ENCODE results near the gene UBIAD1.
"Not testable (repeated sequence)": the region's sequence is repeated elsewhere in the genome, so short reads cannot be mapped to it uniquely, and the experiment has no call there.

The UBIAD1 gene, protein sequence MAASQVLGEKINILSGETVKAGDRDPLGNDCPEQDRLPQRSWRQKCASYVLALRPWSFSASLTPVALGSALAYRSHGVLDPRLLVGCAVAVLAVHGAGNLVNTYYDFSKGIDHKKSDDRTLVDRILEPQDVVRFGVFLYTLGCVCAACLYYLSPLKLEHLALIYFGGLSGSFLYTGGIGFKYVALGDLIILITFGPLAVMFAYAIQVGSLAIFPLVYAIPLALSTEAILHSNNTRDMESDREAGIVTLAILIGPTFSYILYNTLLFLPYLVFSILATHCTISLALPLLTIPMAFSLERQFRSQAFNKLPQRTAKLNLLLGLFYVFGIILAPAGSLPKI

DNA sequence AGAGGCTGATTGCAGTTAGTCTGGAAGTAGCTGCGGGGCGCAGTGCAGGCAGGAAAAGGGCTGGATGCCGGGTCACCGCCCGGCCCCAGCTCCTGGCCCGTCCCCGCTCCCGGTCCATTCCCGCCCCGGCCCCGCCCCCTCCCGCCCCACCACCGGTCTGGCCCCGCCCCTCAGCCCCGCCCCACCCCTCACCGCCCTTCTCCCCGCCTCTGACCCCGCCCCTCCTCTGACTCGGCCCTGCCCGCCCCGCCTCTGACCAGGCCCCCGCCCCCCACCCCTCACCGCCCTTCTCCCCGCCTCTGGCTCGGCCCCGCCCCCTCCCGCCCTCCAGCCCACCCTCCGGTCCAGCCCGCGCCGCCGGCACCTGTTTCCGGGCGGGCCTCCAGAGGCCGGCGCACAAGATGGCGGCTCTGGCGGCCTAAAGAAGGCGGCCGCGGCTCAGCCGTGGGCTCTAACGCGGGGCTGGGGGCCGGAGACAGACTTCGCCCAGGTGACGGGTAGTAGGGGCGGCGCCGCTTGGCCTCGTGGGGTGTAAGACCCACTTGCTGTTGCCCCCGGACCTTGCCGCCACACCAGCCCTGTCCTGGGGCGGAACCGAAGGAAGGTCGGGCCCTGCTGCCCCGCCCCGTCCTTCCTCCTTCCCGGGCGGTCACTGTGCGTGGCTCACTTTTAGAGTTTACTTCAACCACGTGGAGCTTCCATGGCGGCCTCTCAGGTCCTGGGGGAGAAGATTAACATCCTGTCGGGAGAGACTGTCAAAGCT, at the start of gene UBIAD1:
Gene UBIAD1, plus strand, starts transcription at position 367 of the 763 bp plus-strand sequence. Its CDS starts 334 bp downstream, at position 701.
- peak; percentile 59 to 90 (median 82) for DNase-seq

DNA sequence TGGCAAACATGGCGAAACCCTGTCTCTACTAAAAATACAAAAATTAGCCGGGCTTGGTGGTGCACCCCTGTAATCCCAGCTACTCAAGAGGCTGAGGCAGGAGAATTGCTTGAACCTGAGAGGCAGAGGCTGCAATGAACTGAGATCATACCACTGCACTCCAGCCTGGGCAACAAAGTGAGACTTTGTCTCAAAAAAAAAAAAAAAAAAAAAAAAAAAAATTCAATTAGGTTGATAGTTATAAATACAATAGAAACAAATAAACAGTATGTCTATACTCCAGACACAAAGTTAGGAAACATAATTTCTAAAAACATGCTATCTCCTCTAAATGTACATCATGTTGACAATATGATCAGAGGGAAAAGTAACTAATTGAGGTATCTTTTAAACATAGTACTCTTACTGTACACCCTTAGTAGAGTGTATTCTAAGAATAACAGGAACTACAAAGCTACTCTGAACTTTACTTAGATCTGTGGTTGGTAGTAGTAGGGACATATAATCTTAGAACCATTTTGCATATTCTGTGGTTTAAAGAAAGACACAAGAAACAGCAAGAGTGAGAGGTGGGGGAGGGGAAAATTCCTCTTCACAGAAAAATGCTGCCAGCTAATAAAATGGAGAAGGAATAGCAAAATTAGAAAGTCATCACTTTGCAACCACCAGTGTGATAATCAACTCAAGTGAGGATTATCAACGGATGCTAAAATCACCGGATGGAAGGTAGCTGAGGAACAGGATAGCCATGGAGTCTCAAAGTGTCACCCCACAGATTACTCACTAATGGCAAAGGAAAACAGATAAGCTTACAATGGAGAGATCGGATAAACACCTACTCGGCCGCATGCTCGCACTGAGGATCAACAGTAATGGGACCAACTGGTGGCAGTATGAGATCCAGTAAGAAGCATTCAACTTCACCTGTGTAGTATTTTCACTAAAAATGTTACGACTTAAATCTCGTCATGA, 45.6 kb upstream of the UBIAD1 start:
- DNase-seq = no peak

DNA sequence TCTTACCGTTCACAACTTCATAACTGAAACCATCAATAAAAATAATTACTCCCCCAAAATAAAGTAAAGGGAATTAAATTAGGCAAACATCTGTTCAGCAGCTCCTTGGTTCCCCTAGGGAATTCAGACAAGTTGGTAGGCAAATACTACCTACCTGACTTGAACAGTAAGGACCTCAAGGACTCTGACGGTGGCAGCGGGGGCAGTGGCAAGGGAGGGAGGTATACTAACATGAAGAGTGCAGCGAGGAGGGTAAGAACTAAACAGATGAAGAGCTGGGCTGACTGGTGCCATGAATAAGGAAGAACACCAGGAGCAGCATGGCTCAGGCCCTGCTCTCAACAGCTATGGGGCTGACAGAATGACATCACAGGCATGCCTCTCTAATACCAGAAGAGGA, 43.8 kb upstream of the UBIAD1 start:
- DNase-seq = no peak

DNA sequence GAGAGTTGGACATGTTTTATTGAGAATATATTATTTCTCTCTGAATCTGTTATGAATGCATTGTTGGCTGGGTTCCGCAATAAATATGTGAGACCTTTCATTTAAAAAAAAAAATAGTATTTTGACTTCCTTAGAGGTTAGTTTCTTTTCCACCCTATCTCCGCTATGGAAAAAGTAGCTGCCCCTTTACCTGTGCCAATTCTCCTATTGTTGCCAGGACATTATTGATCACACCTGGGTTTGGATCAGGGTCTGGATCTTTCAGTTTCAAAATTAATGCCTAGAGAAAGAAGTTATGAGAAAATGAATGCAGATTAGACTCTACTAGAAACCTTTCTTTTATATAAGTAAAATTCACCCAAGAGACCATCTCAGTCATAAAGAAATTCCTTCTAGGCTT, 39.8 kb upstream of the UBIAD1 start:
- no peak for DNase-seq

DNA sequence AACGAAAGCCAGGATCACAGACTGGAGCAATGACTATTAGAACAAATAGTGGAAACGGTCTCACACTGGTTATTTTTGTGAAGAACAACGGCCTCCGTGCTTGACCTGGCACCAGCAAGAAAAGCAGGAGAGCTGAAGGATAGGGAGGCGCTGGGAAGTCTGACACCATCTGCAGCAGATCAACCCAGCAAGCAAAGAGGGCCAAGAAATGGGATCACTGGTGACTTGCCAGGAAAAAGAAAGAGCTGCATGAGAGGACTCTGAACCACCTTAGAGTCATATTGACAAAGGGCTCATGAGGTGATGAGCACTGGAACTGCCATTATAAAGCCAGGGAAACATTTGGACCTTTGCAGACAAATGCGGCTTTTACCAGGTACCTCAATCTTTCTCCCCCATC, 35.6 kb upstream of the UBIAD1 start:
- peak in 1 of 14 donors; percentile 72 for DNase-seq

DNA sequence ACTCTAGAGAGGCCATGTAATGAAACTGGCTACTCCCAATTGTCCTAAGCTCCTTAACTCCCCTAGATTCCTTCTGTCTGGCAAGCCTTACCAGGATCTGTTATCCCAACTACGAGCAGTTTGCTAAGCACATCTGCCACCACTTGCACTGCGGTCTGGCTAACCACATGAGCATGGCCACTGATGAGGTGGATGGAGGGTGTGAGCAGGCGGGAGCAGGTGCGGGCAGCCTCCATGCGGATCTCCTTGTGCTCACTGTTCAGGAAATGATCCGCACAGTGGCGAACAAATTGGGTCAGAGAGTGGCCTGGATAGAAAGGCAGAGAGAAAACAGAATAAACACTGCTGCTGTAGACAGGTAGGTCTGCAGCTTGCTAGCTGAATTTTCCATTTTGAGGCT, 34.7 kb upstream of the UBIAD1 start:
- DNase-seq = peak in 1 of 14 donors; percentile 42

DNA sequence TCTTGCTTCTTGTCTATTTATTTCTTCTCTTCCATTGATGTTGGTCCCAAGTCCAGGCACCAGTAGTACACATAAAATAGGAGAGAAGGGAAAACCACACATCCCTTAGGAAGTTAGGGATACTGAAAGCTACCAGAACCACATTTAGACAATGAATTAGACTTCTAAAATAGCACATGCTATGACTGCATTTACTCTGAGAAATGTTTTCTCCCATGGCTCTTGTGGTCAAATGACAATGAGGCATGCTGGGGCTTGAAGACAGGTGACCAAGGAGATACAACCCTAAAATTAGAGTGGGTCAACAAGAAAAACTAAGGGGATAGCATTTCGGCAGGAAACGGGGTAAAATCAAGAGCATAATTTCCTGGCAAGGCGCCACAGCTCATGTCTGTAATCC, 27.8 kb upstream of the UBIAD1 start:
- DNase-seq = no peak

DNA sequence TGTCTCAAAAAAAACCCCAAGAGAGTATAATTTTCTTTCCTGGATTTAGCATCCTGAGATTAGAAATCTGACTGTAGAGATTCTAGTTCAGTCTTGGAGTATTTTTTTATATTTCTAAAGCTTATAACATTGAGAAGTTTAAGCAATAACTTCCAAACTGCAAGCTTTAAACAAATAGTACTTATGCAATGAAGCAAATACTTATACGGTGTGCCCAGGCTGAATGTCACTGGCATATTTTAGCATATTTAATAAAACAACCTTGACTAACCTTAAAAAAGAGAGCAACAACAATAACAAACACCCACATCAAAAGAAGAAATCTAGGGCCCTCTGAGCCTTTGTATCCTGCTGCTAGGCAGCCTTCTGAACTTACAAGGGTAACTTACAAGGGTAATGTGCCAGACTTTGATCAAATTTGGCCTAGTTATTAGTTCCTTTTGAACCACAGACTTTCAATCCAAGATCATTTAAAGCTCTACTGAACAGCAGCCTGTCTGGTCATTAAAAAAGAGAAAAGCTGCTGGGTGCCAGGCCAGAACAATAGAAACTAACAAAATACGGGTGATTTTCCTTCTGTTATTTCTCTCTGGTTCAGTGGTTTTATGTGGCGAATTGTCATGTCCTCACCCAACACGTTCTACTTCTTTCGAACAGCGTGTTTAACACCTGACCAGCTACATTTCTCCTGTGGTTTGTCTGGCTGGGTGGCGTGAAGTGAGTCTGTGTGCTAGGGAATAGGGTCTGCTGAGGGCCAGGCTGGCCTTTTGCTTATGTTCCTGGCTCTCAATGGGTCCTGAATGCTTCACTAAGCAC, 26.9 kb upstream of the UBIAD1 start:
- peak in 1 of 14 donors; percentile 2 for DNase-seq

DNA sequence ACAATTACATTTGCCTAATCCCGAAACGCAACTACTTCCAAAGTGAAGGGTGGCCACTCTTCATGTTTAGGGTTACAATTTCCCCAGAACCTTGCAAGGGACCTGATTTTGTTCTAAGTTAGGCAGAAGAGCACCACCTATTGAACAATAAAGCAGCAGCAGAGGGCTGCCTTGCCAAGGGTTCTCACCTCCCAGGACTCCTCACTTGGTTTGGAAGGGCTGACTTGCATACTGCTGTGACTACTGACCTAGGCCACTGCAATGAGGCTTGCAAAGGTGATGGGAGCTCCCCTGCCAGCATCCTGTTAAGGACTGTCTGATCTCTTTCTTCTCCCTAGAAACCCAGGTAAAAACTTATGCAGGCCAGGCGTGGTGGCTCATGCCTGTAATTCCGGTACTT, 24.8 kb upstream of the UBIAD1 start:
- DNase-seq = no peak

DNA sequence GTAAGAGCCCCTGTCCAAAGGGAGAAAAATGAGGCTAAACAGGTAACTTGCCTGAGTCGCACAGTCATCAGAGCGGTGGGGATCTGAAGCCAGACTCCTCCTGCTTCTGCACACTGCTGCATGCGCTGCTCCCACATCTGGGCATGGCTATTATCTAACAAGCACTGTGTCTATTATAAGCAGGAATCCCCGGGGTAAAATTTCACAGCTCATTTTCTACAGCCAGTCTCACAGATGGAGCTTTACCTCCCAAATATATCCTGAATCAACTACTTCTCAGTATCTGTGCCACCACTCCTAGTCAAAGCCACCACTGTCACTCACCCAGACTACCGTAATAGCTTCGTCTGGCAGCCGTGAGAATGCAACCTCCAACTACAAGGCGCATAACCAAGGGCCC, 20.5 kb upstream of the UBIAD1 start:
- DNase-seq = no peak

DNA sequence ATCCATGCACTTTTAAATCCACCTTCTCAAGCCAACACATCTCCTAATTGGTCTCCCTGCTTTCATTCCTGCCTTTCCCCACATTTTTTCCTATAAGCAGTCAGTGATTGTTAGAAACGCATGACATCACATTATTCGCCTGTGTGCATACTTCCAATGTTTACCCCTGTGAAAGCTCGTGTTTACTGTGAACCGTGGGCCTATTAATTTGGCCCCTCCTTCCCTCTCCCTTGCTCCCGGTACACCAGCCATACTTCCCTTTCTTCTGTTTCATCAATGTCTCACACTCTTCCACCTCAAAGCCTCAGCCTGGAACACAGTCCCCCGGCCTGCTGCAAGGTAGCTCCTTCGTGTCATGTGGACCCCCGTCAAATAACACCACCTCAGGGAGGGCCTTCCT, 19.8 kb upstream of the UBIAD1 start:
- no peak for DNase-seq

DNA sequence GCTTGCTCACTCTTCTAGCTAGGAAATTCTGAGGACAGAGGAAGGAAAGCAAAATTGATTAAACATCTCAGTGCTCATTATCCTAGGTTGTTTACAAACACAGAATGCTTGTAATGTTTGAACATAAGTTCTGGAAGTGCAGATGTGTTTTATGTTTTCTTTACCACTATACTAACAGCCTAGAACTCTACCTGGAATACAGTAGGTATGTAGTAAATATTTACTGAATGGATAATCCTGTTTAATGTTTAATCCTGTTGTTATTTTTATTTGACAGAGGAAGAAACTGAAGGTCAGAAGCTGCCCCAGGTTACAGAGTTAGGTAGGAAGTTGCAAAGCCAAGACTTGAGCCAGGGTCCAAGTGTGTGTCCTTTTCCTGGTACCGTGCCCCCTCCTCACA, 16.7 kb upstream of the UBIAD1 start:
- DNase-seq = no peak

DNA sequence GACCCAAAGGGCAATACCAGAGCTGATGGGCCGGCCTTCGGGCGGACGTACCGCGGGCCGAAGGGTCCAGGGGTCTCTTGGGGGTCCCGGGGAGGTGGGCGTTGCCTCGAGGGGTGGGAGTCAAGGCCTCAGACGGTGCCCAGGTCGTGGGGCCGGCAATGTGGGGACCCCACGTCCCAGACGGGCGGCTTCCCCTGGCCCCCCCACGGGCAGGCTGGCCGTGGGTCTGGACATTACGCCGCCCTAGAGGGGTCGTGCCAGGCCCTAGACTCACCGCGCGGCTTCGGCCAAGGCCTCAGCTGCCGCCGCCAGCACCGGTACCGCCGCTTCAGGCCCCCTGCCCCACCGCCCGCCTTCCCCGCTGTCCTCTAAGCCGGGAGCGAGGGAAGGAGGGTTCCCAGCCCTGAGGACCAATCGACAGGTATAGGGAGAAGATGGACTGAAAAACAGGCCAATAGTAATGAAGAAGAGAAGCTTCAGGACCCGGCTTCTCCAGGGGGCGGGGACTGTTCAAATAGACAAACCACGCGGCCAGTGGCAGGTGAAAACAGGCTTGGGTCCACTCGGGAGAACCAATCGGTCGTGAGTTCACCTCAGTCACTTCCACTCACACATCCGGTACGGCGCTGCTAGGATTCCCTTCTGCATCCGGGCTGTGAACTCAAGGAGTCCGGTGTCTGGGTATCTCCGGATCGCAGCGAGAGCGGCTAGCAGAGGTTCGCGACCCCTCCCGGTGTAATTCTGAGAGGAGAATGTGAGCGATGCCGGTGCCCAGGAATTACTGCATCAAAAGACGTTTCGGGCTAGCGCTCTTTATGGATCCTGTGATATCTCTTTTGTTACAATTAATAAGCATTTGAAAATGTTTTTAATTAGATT, 10.6 kb upstream of the UBIAD1 start, which contains the start of gene MTOR:
Gene MTOR, minus strand, starts transcription at position 381 of the 879 bp plus-strand sequence. CDS start 3,142 bp downstream, outside the sequence.
- peak; percentile 86 to 100 (median 96) for DNase-seq

DNA sequence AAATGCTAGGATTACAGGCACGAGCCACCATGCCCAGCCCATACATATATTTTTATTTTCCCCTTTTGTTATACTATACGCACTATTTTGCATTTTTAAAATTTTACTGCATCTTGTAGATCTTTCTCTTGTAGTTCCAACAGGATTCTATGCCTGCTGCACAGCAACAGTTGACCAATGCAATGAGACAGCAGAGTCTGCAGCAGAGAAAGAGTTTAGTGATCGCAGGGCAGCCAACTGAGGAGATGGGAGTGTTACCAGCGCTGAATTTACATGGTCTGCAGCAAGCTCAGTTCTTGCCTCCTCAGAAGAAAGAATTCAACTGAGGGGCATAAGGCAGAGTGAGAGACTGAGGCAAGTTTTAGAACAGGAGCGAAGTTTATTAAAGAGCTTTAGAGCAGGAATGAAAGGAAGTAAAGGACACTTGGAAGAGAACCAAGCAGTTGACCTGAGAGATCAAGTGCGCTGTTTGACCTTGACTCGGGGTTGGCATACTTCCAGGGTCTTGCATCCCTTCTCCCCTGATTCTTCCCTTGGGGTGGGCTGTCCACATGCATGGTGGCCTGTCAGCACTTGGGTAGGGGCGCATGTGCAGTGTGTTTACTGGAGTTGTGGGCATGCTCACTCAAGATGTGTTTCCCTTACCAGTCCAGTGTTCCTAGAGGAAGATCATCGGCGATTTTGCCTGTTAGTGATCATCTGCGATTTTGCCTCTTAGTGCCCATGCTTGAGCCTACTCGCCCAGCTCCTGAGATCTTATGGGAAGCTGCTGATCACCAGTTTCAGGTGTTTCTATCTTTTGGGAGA, 6.5 kb upstream of the UBIAD1 start:
- no peak for DNase-seq

DNA sequence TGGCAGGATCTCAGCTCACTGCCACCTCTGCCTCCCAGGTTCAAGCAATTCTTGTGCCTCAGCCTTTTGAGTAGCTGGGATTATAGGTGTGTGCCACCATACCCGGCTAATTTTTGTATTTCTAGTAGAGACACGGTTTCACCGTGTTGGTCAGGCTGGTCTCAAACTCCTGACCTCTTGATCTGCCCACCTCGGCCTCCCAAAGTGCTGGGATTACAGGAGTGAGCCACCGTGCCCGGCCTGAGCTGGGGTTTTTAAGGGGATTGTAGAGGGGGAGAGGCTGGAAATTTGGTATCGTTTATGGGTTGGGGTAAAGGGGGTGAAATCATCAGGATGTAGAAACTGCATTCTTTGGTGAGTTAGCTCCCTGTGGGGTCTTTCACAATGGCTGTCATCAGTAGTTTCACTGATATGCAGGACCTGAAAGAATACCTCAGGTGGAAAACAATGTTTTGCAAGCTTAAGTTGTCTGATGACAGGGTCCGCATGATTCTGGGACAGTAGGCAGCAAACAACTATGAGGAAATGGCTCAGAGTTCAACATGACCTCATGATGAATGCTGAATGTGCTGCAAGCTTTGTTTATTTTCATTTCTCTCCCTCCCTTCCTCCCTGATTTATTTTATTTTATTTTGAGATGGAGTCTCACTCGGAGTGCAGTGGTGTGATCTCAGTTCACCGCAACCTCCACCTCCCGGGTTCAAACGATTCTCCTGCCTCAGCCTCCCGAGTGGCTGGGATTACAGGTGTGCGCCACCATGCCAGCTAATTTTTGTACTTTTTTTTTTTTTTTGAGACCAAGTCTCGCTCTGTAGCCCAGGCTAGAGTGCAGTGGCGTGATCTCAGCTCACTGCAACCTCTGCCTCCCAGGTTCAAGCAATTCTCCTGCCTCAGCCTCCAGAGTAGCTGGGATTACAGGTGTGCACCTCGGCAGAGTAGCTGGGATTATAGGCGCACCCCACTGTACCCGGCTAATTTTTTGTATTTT, 5.4 kb upstream of the UBIAD1 start:
- not testable (repeated sequence) for DNase-seq

DNA sequence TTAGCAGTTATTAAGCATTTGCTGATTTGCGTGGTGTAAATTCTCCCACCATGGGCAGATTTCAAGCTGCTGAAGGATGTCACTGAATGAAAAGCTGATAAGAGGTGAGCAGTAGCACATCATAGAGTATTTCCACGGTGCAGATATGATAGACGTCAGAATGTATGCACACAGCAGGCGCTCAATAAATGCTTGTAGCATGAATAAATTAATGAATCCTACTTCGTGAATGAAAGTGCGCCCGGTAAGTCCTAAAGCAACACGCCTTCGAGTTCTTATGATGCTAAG, 510 bp upstream of the UBIAD1 start:
- no peak for DNase-seq

DNA sequence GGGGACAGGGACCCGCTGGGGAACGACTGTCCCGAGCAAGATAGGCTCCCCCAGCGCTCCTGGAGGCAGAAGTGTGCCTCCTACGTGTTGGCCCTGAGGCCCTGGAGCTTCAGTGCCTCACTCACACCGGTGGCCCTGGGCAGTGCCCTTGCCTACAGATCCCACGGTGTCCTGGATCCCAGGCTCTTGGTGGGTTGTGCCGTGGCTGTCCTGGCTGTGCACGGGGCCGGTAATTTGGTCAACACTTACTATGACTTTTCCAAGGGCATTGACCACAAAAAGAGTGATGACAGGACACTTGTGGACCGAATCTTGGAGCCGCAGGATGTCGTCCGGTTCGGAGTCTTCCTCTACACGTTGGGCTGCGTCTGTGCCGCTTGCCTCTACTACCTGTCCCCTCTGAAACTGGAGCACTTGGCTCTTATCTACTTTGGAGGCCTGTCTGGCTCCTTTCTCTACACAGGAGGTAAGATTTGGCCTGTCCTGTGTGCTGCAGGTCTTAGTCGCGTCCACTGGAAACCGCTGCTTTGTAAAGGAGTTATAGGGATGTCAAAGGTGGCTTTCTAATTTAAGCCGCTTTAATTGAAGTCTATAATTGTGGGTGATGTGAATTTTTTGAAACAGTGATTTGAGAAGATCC, 717 bp downstream of the UBIAD1 start:
- DNase-seq = no peak

DNA sequence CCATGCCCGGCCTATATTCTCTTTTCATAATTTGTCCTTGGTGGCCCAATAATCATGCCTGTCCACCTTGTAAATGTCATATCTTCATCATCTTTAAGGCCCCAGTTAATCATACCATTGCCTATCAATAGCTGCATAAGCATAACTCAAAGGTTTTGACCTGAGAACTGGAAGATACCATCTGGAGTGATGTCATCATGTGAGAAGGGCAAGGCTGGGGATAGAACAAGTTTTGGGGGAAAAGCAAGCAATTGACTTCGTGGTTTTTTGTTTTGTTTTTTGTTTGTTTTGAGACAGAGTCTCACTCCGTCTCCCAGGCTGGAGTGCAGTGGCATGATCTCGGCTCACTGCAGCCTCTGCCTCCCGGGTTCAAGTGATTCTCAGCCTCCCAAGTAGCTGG, 6.2 kb downstream of the UBIAD1 start:
- DNase-seq = no peak
